Activated CD4-positive, alpha-beta T cell treated with anti-CD3 and anti-CD28 coated beads, Interleukin-2, amount 50 U/mL, for 48 hours (primary cell): ENCODE measurements around the gene HMX1.

Experiments
- DNase-seq, 2 experiments: peaks; one replicate each; pipeline ENCODE4 v3.0.0-alpha.2; 2020

HMX1 gene

GRCh38 chr4:8854931-8855330 lies 16.7 kb downstream of the HMX1 start:
- no peak for DNase-seq

- DNase-seq: no peak
Observed at GRCh38 chr4:8854016-8854415, 17.6 kb downstream of the HMX1 start.

GRCh38 chr4:8853249-8853648 lies 18.4 kb downstream of the HMX1 start:
- no peak for DNase-seq

- no peak for DNase-seq
Observed at GRCh38 chr4:8852118-8852704, 19.4 kb downstream of the HMX1 start.

- DNase-seq: no peak
Observed at GRCh38 chr4:8851321-8852117, 20.1 kb downstream of the HMX1 start.

- DNase-seq: no peak
Observed at GRCh38 chr4:8850830-8851188, 20.8 kb downstream of the HMX1 start.

GRCh38 chr4:8850074-8850829 lies 21.4 kb downstream of the HMX1 start:
- no peak for DNase-seq

GRCh38 chr4:8849266-8850073 lies 22.2 kb downstream of the HMX1 start:
- DNase-seq: no peak

- no peak for DNase-seq
Observed at GRCh38 chr4:8848507-8849265, 23.0 kb downstream of the HMX1 start.

GRCh38 chr4:8847764-8848163 lies 23.9 kb downstream of the HMX1 start:
- no peak for DNase-seq

GRCh38 chr4:8847331-8847730 lies 24.3 kb downstream of the HMX1 start:
- DNase-seq: no peak

- DNase-seq: no peak
Observed at GRCh38 chr4:8846826-8847225, 24.8 kb downstream of the HMX1 start.

GRCh38 chr4:8846046-8846720 lies 25.5 kb downstream of the HMX1 start:
- DNase-seq: no peak

GRCh38 chr4:8844976-8845690 lies 26.5 kb downstream of the HMX1 start:
- no peak for DNase-seq

- no peak for DNase-seq
Observed at GRCh38 chr4:8843597-8843996, 28.0 kb downstream of the HMX1 start.

- DNase-seq: no peak
Observed at GRCh38 chr4:8842614-8843013, 29.0 kb downstream of the HMX1 start.

- no peak for DNase-seq
Observed at GRCh38 chr4:8841678-8842268, 29.9 kb downstream of the HMX1 start.

- no peak for DNase-seq
Observed at GRCh38 chr4:8840816-8841455, 30.7 kb downstream of the HMX1 start.

GRCh38 chr4:8840006-8840793 lies 31.4 kb downstream of the HMX1 start:
- no peak for DNase-seq
